Pancreas (tissue), 10 donors: ENCODE results near the gene RBPMS2. TPM values are rescaled to one million over a fixed set of nuclear protein-coding genes. Genes with fewer than 3 reads are reported as not detected.

Experiments
- ATAC-seq, 4 donors: fragments of 200-7000 bp; cut with Tn5 transposase; one replicate each; pipeline versions ENCODE4 v1.8.0 to v1.9.1; 2020; ENCODE audit warnings: mild to moderate bottlenecking in 4 of 4, moderate library complexity in 4 of 4
- DNase-seq, 6 donors: peaks; one replicate each; pipeline ENCODE4 v3.0.0-alpha.2; 2020
- FAIRE-seq: peaks from 2 replicates; lab custom pipeline; 2012; peaks lifted over from hg19 to GRCh38; lab: Jason Lieb, UNC
- H3K27ac ChIP-seq, 4 donors: fragments of 200-600 bp; sonication (generic); 1 replicate in 3 of 4; 2 replicates in 1 of 4; pipeline versions ENCODE4 v1.5.0 to v1.8.0; 2020
- H3K27me3 ChIP-seq, 4 donors: fragments of 200-600 bp; one replicate each; pipeline ENCODE4 v1.8.0; 2021
- H3K36me3 ChIP-seq, 3 donors: fragments of 200-600 bp; sonication (generic) in 1 of 3; one replicate each; pipeline versions ENCODE4 v1.5.0 to v1.8.0; 2020 to 2021
- H3K4me1 ChIP-seq, 3 donors: fragments of 200-600 bp; one replicate each; pipeline ENCODE4 v1.8.0; 2021
- H3K4me3 ChIP-seq, 4 donors: fragments of 200-600 bp; sonication (generic) in 2 of 4; one replicate each; pipeline versions ENCODE4 v1.5.0 to v1.8.0; 2020 to 2021
- H3K9me3 ChIP-seq, 4 donors: fragments of 200-600 bp; one replicate each; pipeline ENCODE4 v1.8.0; 2021
- CTCF ChIP-seq, 4 donors: fragments of 200-600 bp; sonication (generic) in 3 of 4; IDR thresholded peaks; one replicate each; pipeline versions ENCODE4 v1.5.0 to v1.8.0; 2021; ENCODE audit warnings: antibody characterized with exemption in 4 of 4
- WGBS, 2 donors: extraction: QIAGEN DNeasy Blood & Tissue Kit; methylation state at CpG; one replicate each; pipeline ENCODE4 v1.1.7; 2013; 5-methylcytosine and 5-hydroxymethylcytosine counted together
- intact Hi-C, 3 donors: fragments of 100-400 bp; cut with DNase I; formaldehyde crosslinking; loops; one replicate each; pipeline versions ENCODE4 v1.11.1 to v1.14.2; 2022
- polyA plus RNA-seq, 2 donors: library from polyadenylated mRNA; stranded (reverse); fragments of 200-250 nt; gene quantifications; one replicate each; pipeline ENCODE4 v1.2.3, GENCODE V29; 2013
- total RNA-seq, 6 donors: library from RNA; stranded (reverse); fragmentation: NEBNext Ultra II Directional in 4 of 6; extraction: Animal tissue kit (Norgen Biotek cat#: 25700) in 4 of 6; gene quantifications; one replicate each; pipeline versions ENCODE4 v1.2.1 to v1.2.4, GENCODE V29; 2021 to 2023
- donor health status: healthy with polysubstance abuse.
- donor health status: DM: no; HTN: no; CAD: no; lungs with moderate emphysema.
- donor health status: DM: no; HTN: no; CAD: no.
- donor health status: control.
- donor health status: control.
- donor health status: Bipolar disorder and iron deficiency.
- donor health status: DM: yes; HTN: yes; CAD: no.
- donor health status: DM: no; HTN: no; CAD: no.
- donor health status: DM: no; HTN: no; CAD: no.
- donor health status: DM: yes; HTN: yes; CAD: no.

The RBPMS2 gene
- total and polyA plus RNA-seq, 8 donors: 0.52 to 2.3 (median 1.3) TPM

GRCh38 chr15:64807751-64808222, 32.4 kb upstream of the RBPMS2 start:
- Histone ChIP-seq H3K4me3 (no peak overlapping the region), H3K36me3 (no peaks in the 10 kb centered on the region), H3K9me3 (no peaks in the 10 kb centered on the region), H3K27me3 (no peaks in the 10 kb centered on the region), H3K27ac (no peak overlapping the region), H3K4me1 (no peaks in the 10 kb centered on the region)
- ATAC-seq: no peak
- no peak for TF ChIP-seq CTCF (IDR thresholded peaks at IDR 0.05)
- intact Hi-C loops: loop anchor here (5.0 kb wide), 1 partner anchor 75 kb away; no protein-coding TSS in a partner anchor
- WGBS, 2 donors: 60 to 66% methylated on average over 6 of the region's 6 CpGs
- FAIRE-seq: no peak
- DNase-seq: no peak

GRCh38 chr15:64807051-64807749, 31.8 kb upstream of the RBPMS2 start:
- ATAC-seq (no peak), FAIRE-seq (no peak), DNase-seq (no peak)
- Histone ChIP-seq H3K36me3 (no peaks in the 10 kb centered on the region), H3K27ac (no peak overlapping the region), H3K4me3 (no peak overlapping the region), H3K9me3 (no peaks in the 10 kb centered on the region), H3K4me1 (no peaks in the 10 kb centered on the region), H3K27me3 (no peaks in the 10 kb centered on the region)
- intact Hi-C loops: loop anchor here (5.0 kb wide), 1 partner anchor 75 kb away; no protein-coding TSS in a partner anchor
- no peak for TF ChIP-seq CTCF (IDR thresholded peaks at IDR 0.05)
- 66 to 77% methylated on average over 13 of the region's 13 CpGs for WGBS, 2 donors

GRCh38 chr15:64806509-64806908, 31.1 kb upstream of the RBPMS2 start:
- TF ChIP-seq CTCF (IDR thresholded peaks at IDR 0.05): no peak
- intact Hi-C loops: loop anchor here (5.0 kb wide), 1 partner anchor 74 kb away; no protein-coding TSS in a partner anchor
- H3K27me3 ChIP-seq: no peaks in the 10 kb centered on the region
- H3K4me3 ChIP-seq: no peak overlapping the region
- no peak for FAIRE-seq
- H3K4me1 ChIP-seq: no peaks in the 10 kb centered on the region
- H3K27ac ChIP-seq: no peak overlapping the region
- no peak for ATAC-seq
- no peak for DNase-seq
- H3K36me3 ChIP-seq: no peaks in the 10 kb centered on the region
- no peaks in the 10 kb centered on the region for H3K9me3 ChIP-seq
- WGBS, 2 donors: 71 to 79% methylated on average over 6 of the region's 6 CpGs

- FAIRE-seq (no peak), DNase-seq (no peak), ATAC-seq (no peak)
- Histone ChIP-seq H3K4me3 (no peak overlapping the region), H3K27me3 (no peaks in the 10 kb centered on the region), H3K4me1 (no peaks in the 10 kb centered on the region), H3K27ac (no peak overlapping the region), H3K36me3 (no peaks in the 10 kb centered on the region), H3K9me3 (no peaks in the 10 kb centered on the region)
- intact Hi-C loops: loop anchor here (5.0 kb wide), 1 partner anchor 72 kb away; no protein-coding TSS in a partner anchor
- no peak for TF ChIP-seq CTCF (IDR thresholded peaks at IDR 0.05)
- 37 to 68% methylated on average over 2 of the region's 2 CpGs for WGBS, 2 donors
These were observed 29.2 kb upstream of the RBPMS2 start for GRCh38 chr15:64804619-64805018.

- 84 to 93% methylated on average over 1 of the region's 1 CpG for WGBS, 2 donors
- Histone ChIP-seq H3K4me1 (no peaks in the 10 kb centered on the region), H3K36me3 (no peaks in the 10 kb centered on the region), H3K4me3 (no peak overlapping the region), H3K27ac (no peak overlapping the region), H3K9me3 (no peaks in the 10 kb centered on the region), H3K27me3 (no peaks in the 10 kb centered on the region)
- ATAC-seq (no peak), FAIRE-seq (no peak), DNase-seq (no peak)
- intact Hi-C loops: no loop called here
- no peak for TF ChIP-seq CTCF (IDR thresholded peaks at IDR 0.05)
These were observed 28.1 kb upstream of the RBPMS2 start for GRCh38 chr15:64803526-64803925.
